H1 (cell line): ENCODE measurements around the gene ACBD6. TPM values are rescaled to one million over a fixed set of nuclear protein-coding genes. Genes with fewer than 3 reads are reported as not detected.

Source experiments
- CTCF ChIA-PET: fragments of 300-600 bp; sonication (Branson Sonifier 250); formaldehyde crosslinking; loops from one replicate; lab custom pipeline; 2021; ENCODE audit not compliant: partially characterized antibody; lab: Charles Lee
- POLR2A ChIA-PET: fragments of 300-600 bp; sonication (Branson Sonifier 250); formaldehyde crosslinking; loops from one replicate; lab custom pipeline; 2021; ENCODE audit warnings: inconsistent platforms; ENCODE audit not compliant: partially characterized antibody; lab: Charles Lee
- DNase-seq, 2 experiments: peaks; one replicate each; pipeline versions ENCODE4 v3.0.0 to v3.0.0-alpha.2; 2010 to 2022; ENCODE audit warnings: low spot score in 2 of 2, low read depth in 1 of 2, mixed read lengths in 1 of 2
- FAIRE-seq: peaks from 2 replicates; lab custom pipeline; 2011; peaks lifted over from hg19 to GRCh38; lab: Jason Lieb, UNC
- H2AFZ ChIP-seq: 2 replicates; pipeline ENCODE4 v1.8.1; 2012; ENCODE audit warnings: low read length, inconsistent platforms
- H2AK5ac ChIP-seq: 2 replicates; pipeline ENCODE4 v1.6.1; 2013; ENCODE audit warnings: low read depth, low read length
- H2BK120ac ChIP-seq: replicated peaks from 2 replicates; pipeline ENCODE3; 2013; ENCODE audit warnings: low read depth, low read length, inconsistent platforms
- H2BK12ac ChIP-seq: 2 replicates; pipeline ENCODE4 v1.6.1; 2013; ENCODE audit warnings: low read depth, low read length
- H2BK15ac ChIP-seq: 2 replicates; pipeline ENCODE4 v1.6.1; 2013; ENCODE audit warnings: low read length
- H2BK20ac ChIP-seq: 2 replicates; pipeline ENCODE4 v1.6.1; 2013; ENCODE audit warnings: low read length
- H2BK5ac ChIP-seq: 2 replicates; pipeline ENCODE4 v1.6.1; 2013; ENCODE audit warnings: low read depth, low read length
- H3K14ac ChIP-seq: 2 replicates; pipeline ENCODE4 v1.6.1; 2013; ENCODE audit warnings: inconsistent platforms; ENCODE audit not compliant: insufficient read length
- H3K18ac ChIP-seq: 2 replicates; pipeline ENCODE4 v1.6.1; 2013; ENCODE audit warnings: low read length; ENCODE audit errors: extremely low read depth
- H3K23ac ChIP-seq: 2 replicates; pipeline ENCODE4 v1.6.1; 2013; ENCODE audit warnings: inconsistent platforms; ENCODE audit not compliant: insufficient read length
- H3K23me2 ChIP-seq: 2 replicates; pipeline ENCODE4 v1.6.1; 2013; ENCODE audit warnings: low read depth, low read length
- H3K27ac ChIP-seq: 2 replicates; pipeline ENCODE4 v1.6.1; 2011; ENCODE audit warnings: low read depth, low read length, inconsistent platforms
- H3K27me3 ChIP-seq, 4 experiments: replicated peaks in 1 of 4; 1 replicate in 1 of 4; 2 replicates in 3 of 4; pipeline versions ENCODE4 v1.6.1 to v1.8.1; 2011 to 2013; ENCODE audit warnings: low read length in 3 of 4, mild to moderate bottlenecking in 3 of 4, inconsistent platforms in 2 of 4, mixed read lengths in 2 of 4, moderate library complexity in 1 of 4; ENCODE audit not compliant: control insufficient read depth in 3 of 4, insufficient read depth in 3 of 4; ENCODE audit errors: extremely low read depth in 1 of 4
- H3K36me3 ChIP-seq, 4 experiments: 2 replicates each; pipeline versions ENCODE4 v1.6.1 to v1.8.1; 2011 to 2013; ENCODE audit warnings: mild to moderate bottlenecking in 4 of 4, low read length in 3 of 4, moderate library complexity in 2 of 4, control low read depth in 1 of 4, inconsistent platforms in 1 of 4; ENCODE audit not compliant: insufficient read depth in 4 of 4, control insufficient read depth in 2 of 4
- H3K4ac ChIP-seq: replicated peaks from 2 replicates; pipeline ENCODE3; 2013; ENCODE audit warnings: low read length, low read depth, mixed read lengths, inconsistent platforms; ENCODE audit not compliant: insufficient read length
- H3K4me1 ChIP-seq, 4 experiments: replicated peaks in 1 of 4; 1 replicate in 1 of 4; 2 replicates in 3 of 4; pipeline versions ENCODE4 v1.6.1 to v1.8.1; 2011 to 2013; ENCODE audit warnings: low read length in 3 of 4, inconsistent platforms in 2 of 4, mixed read lengths in 1 of 4; ENCODE audit not compliant: insufficient read depth in 4 of 4, control insufficient read depth in 3 of 4
- H3K4me2 ChIP-seq, 2 experiments: 2 replicates each; pipeline versions ENCODE4 v1.6.1 to v1.8.1; 2011 to 2013; ENCODE audit warnings: low read depth in 2 of 2, low read length in 2 of 2, control low read depth in 1 of 2, inconsistent platforms in 1 of 2, mild to moderate bottlenecking in 1 of 2; ENCODE audit not compliant: insufficient read depth in 1 of 2
- H3K4me3 ChIP-seq, 4 experiments: fragments of 200-600, 300-600 bp in 1 of 4; sonication (generic), shearing (Covaris generic), sonication (Bioruptor Twin) in 1 of 4; 2 replicates each; pipeline versions ENCODE4 v1.5.1 to v1.8.1; 2011 to 2016; ENCODE audit warnings: low read length in 4 of 4, low read depth in 3 of 4, control low read depth in 2 of 4, inconsistent platforms in 2 of 4, mild to moderate bottlenecking in 2 of 4, mixed read lengths in 1 of 4, moderate library complexity in 1 of 4; ENCODE audit not compliant: insufficient read depth in 2 of 4; ENCODE audit errors: extremely low read depth in 1 of 4
- H3K56ac ChIP-seq: replicated peaks from 2 replicates; pipeline ENCODE3; 2013; ENCODE audit warnings: low read depth, mild to moderate bottlenecking, mixed read lengths, low read length, inconsistent platforms; ENCODE audit not compliant: insufficient read length
- H3K79me1 ChIP-seq: 2 replicates; pipeline ENCODE4 v1.6.1; 2013; ENCODE audit warnings: low read depth, low read length, control low read depth
- H3K79me2 ChIP-seq, 2 experiments: 2 replicates each; pipeline versions ENCODE4 v1.6.1 to v1.8.1; 2012 to 2013; ENCODE audit warnings: low read length in 2 of 2, mild to moderate bottlenecking in 2 of 2, inconsistent platforms in 1 of 2; ENCODE audit not compliant: insufficient read depth in 2 of 2, control insufficient read depth in 1 of 2
- H3K9ac ChIP-seq, 4 experiments: replicated peaks in 1 of 4; 1 replicate in 1 of 4; 2 replicates in 3 of 4; pipeline versions ENCODE4 v1.6.1 to v1.8.1; 2011 to 2013; ENCODE audit warnings: low read depth in 3 of 4, low read length in 3 of 4, control low read depth in 2 of 4, mild to moderate bottlenecking in 2 of 4, moderate library complexity in 2 of 4, inconsistent platforms in 1 of 4; ENCODE audit errors: extremely low read depth in 1 of 4
- H3K9me3 ChIP-seq, 2 experiments: 2 replicates each; pipeline versions ENCODE4 v1.6.1 to v1.8.1; 2012 to 2013; ENCODE audit warnings: mild to moderate bottlenecking in 2 of 2, moderate library complexity in 2 of 2, control low read depth in 1 of 2, inconsistent platforms in 1 of 2, low read depth in 1 of 2, low read length in 1 of 2, mixed read lengths in 1 of 2; ENCODE audit not compliant: insufficient read depth in 2 of 2
- H4K20me1 ChIP-seq, 2 experiments: replicated peaks in 1 of 2; 2 replicates each; pipeline versions ENCODE3 to v1.8.1; 2011 to 2013; ENCODE audit warnings: inconsistent platforms in 2 of 2, low read length in 2 of 2, mild to moderate bottlenecking in 1 of 2; ENCODE audit not compliant: insufficient read depth in 2 of 2, control insufficient read depth in 1 of 2
- H4K5ac ChIP-seq: 2 replicates; pipeline ENCODE4 v1.6.1; 2013; ENCODE audit warnings: low read length, low read depth, mixed read lengths, inconsistent platforms; ENCODE audit not compliant: insufficient read length
- H4K8ac ChIP-seq: 2 replicates; pipeline ENCODE4 v1.8.0; 2013; ENCODE audit warnings: mild to moderate bottlenecking, moderate library complexity, low read length, inconsistent platforms; ENCODE audit not compliant: insufficient read depth; ENCODE audit errors: extremely low read depth
- H4K91ac ChIP-seq: replicated peaks from 2 replicates; pipeline ENCODE3; 2013; ENCODE audit warnings: low read length, mixed read lengths, inconsistent platforms; ENCODE audit not compliant: insufficient read length
- CEBPB ChIP-seq: IDR thresholded peaks from 2 replicates; pipeline ENCODE4 v1.6.1; 2012; ENCODE audit warnings: low read depth, low read length
- MAX ChIP-seq: IDR thresholded peaks from 2 replicates; pipeline ENCODE4 v1.6.1; 2012; ENCODE audit warnings: inconsistent platforms
- TAF7 ChIP-seq: optimal IDR thresholded peaks from 2 replicates; pipeline ENCODE3; 2011; ENCODE audit warnings: low read depth, mild to moderate bottlenecking, inconsistent platforms, low read length, moderate library complexity, borderline replicate concordance
- WGBS, 2 experiments: shearing (Covaris generic) in 1 of 2; methylation state at CpG; one replicate each; pipeline versions ENCODE4 v1.1.6 to v1.1.7; 2013 to 2015; ENCODE audit warnings: low lambda C conversion rate in 2 of 2, mixed read lengths in 2 of 2, inconsistent platforms in 1 of 2, low coverage in 1 of 2, missing lambda C conversion rate in 1 of 2; ENCODE audit not compliant: insufficient replicate concordance in 2 of 2, insufficient coverage in 1 of 2, insufficient read length in 1 of 2; ENCODE audit errors: extremely low coverage in 1 of 2, missing lambda C conversion rate in 1 of 2; 5-methylcytosine and 5-hydroxymethylcytosine counted together
- polyA plus RNA-seq, 7 experiments: library from polyadenylated mRNA; depleted of rRNA in 3 of 7; stranded (reverse) in 5 of 7; unstranded in 2 of 7; fragments of >200 nt in 5 of 7; fragments of 200-250 nt in 2 of 7; gene quantifications; 1 replicate in 5 of 7; 2 replicates in 1 of 7; 4 replicates in 1 of 7; pipeline versions ENCODE4 v1.2.1 to v1.2.3, GENCODE V29; 2011 to 2013; ENCODE audit warnings: missing spikeins in 2 of 7, mixed read lengths in 2 of 7
- total RNA-seq: library from RNA; stranded (reverse); fragmentation: NEBNext Ultra II Directional; extraction: Animal tissue kit (Norgen Biotek cat#: 25700); gene quantifications from 2 replicates; pipeline ENCODE4 v1.2.1, GENCODE V29; 2021

The ACBD6 gene
- total and polyA plus RNA-seq, 2 of the 8 experiments (the other 6 are each of a cell fraction or from before 2014, with no cell fraction given): 52.0 to 67.7 TPM

- Histone ChIP-seq H4K91ac (no peak overlapping the region), H3K9ac (no peak overlapping the region), H3K14ac (no peak overlapping the region), H3K4me2 (no peak overlapping the region), H3K23me2 (0 out of 2 replicates have a peak, but pooled peaks cover 1% of the 10 kb centered on the region), H4K8ac (no peak overlapping the region; the same call in 1 of the 2 replicates), H3K4me1 (peaks cover 0 to 17% (median 10%) of the 10 kb centered on the region in 4 experiments; a peak in 6 of 7 replicates), H3K79me2 (no peaks in the 10 kb centered on the region), H4K5ac (no peak overlapping the region), H3K18ac (no peak overlapping the region), H2BK12ac (no peak overlapping the region), H3K79me1 (no peaks in the 10 kb centered on the region), H3K56ac (no peak overlapping the region), H2BK5ac (no peak overlapping the region), H3K36me3 (no peaks in the 10 kb centered on the region), H3K4ac (no peak overlapping the region), H3K9me3 (no peaks in the 10 kb centered on the region), H3K27me3 (no peaks in the 10 kb centered on the region; a peak in 1 of 7 replicates), H2BK15ac (no peak overlapping the region), H4K20me1 (no peaks in the 10 kb centered on the region), H2AK5ac (no peak overlapping the region), H2BK20ac (no peak overlapping the region), H3K4me3 (no peak overlapping the region), H2BK120ac (no peak overlapping the region), H3K23ac (no peak overlapping the region), H2AFZ (no peak overlapping the region), H3K27ac (no peak overlapping the region)
- ChIA-PET CTCF (interaction anchor here (0.9 to 17.1 kb wide), 8 partner anchors 9 to 243 kb away, joined by 3 to 244 read pairs (median 6); no protein-coding TSS in a partner anchor), POLR2A (interaction anchor here (1.5 kb wide), 1 partner anchor 9 kb away, joined by 4 read pairs; no protein-coding TSS in a partner anchor)
- no peak for TF ChIP-seq TAF7
- TF ChIP-seq MAX: 0 out of 2 replicates have a peak, but pooled peaks have one; percentile 37
- no peak for TF ChIP-seq CEBPB
- 91% methylated on average over 12 of the region's 12 CpGs; no CpG with 5 or more reads in 1 of the 2 experiments for WGBS, 2 experiments
- FAIRE-seq (no peak), DNase-seq (no peak)
Observed at GRCh38 chr1:180258290-180258689, 244.1 kb downstream of the ACBD6 start.
